A673 (cell line): ENCODE measurements around the gene ZSCAN5A. TPM values are rescaled to one million over a fixed set of nuclear protein-coding genes. Genes with fewer than 3 reads are reported as not detected.

Source experiments
- BruUV-seq: library from RNA; stranded (reverse); fragments of 400-500 nt; replicated peaks from 2 replicates; lab custom pipeline; 2021; lab: Mats Ljungman, UMichigan
- CTCF ChIA-PET: fragments of 300-600 bp; sonication (Branson Sonifier 250); formaldehyde crosslinking; loops from one replicate; lab custom pipeline; 2022; ENCODE audit warnings: antibody characterized with exemption; lab: Charles Lee
- POLR2A ChIA-PET: fragments of 300-600 bp; sonication (Branson Sonifier 250); formaldehyde crosslinking; loops from one replicate; lab custom pipeline; 2022; ENCODE audit warnings: antibody characterized with exemption; ENCODE audit not compliant: low non-redundant PET; lab: Charles Lee
- DNase-seq: peaks from one replicate; pipeline ENCODE4 v3.0.0-alpha.2; 2015; ENCODE audit warnings: low spot score
- H3K27ac ChIP-seq: fragments of 200-600 bp; sonication (generic); 2 replicates; pipeline ENCODE4 v1.5.1; 2016; ENCODE audit warnings: mixed run types, low read depth, mild to moderate bottlenecking, mixed read lengths, antibody characterized with exemption, low read length; ENCODE audit not compliant: poor library complexity, severe bottlenecking
- H3K27me3 ChIP-seq: fragments of 200-600 bp; sonication (generic); replicated peaks from 2 replicates; pipeline ENCODE4 v1.6.1; 2017; ENCODE audit warnings: mixed run types, low read depth, mild to moderate bottlenecking, mixed read lengths, antibody characterized with exemption, low read length; ENCODE audit not compliant: insufficient read depth, poor library complexity
- H3K36me3 ChIP-seq: fragments of 200-600 bp; sonication (generic); 2 replicates; pipeline ENCODE4 v1.6.1; 2016; ENCODE audit warnings: mixed run types, mild to moderate bottlenecking, mixed read lengths, antibody characterized with exemption, low read length; ENCODE audit not compliant: insufficient read depth, poor library complexity, severe bottlenecking
- H3K4me1 ChIP-seq: fragments of 200-600 bp; sonication (generic); 2 replicates; pipeline ENCODE4 v1.6.1; 2017; ENCODE audit warnings: mixed run types, mild to moderate bottlenecking, mixed read lengths, antibody characterized with exemption, low read length; ENCODE audit not compliant: insufficient read depth, poor library complexity, severe bottlenecking
- H3K4me3 ChIP-seq: fragments of 200-600 bp; sonication (generic); 2 replicates; pipeline ENCODE4 v1.5.1; 2016; ENCODE audit warnings: low read depth, mixed run types, mild to moderate bottlenecking, mixed read lengths, low read length; ENCODE audit not compliant: poor library complexity, severe bottlenecking
- H3K9me3 ChIP-seq: fragments of 200-600 bp; sonication (generic); 2 replicates; pipeline ENCODE4 v1.6.1; 2016; ENCODE audit warnings: mixed run types, low read depth, mild to moderate bottlenecking, mixed read lengths, antibody characterized with exemption, low read length; ENCODE audit not compliant: poor library complexity, severe bottlenecking
- EZH2 ChIP-seq: fragments of 200-600 bp; sonication (generic); IDR thresholded peaks from 2 replicates; pipeline ENCODE4 v1.6.1; 2017; ENCODE audit warnings: borderline replicate concordance, low read depth, mild to moderate bottlenecking, mixed read lengths, antibody characterized with exemption, low read length; ENCODE audit not compliant: poor library complexity, severe bottlenecking
- intact Hi-C: fragments of 100-400 bp; cut with micrococcal nuclease; formaldehyde crosslinking; loops from one replicate; pipeline ENCODE4 v1.10.0; 2022; ENCODE audit not compliant: unreplicated experiment
- total RNA-seq: library from RNA; stranded (reverse); gene quantifications from 2 replicates; pipeline ENCODE4 v1.2.3, GENCODE V29; 2021
- TF ChIP-seq, protein P1 (sequence below): fragments of 300-800, 200-600 bp; sonication (generic); conservative IDR thresholded peaks from 2 replicates; pipeline ENCODE4 v1.5.1; 2017; ENCODE audit warnings: low read depth, mild to moderate bottlenecking, antibody characterized with exemption, low read length, moderate library complexity, mixed read lengths

Gene ZSCAN5A
- total RNA-seq, 1 experiment from 2014 or later, result 18.8 TPM

GRCh38 chr19:56271151-56271550, 43.5 kb downstream of the ZSCAN5A start:
- intact Hi-C loops, result no loop called here
- POLR2A ChIA-PET, result no interaction called here
- BruUV-seq, result no TSS peak

GRCh38 chr19:56270676-56271075, 44.0 kb downstream of the ZSCAN5A start:
- POLR2A ChIA-PET, result interaction anchor here (0.6 kb wide), 1 partner anchor 646 kb away, joined by 4 read pairs; the partner anchor contains the start of gene ZNF784
- Histone ChIP-seq H3K4me3 (no peak overlapping the region), H3K4me1 (no peaks in the 10 kb centered on the region), H3K27me3 (no peaks in the 10 kb centered on the region), H3K36me3 (no peaks in the 10 kb centered on the region), H3K9me3 (no peaks in the 10 kb centered on the region), H3K27ac (no peak overlapping the region)
- CTCF ChIA-PET, result no interaction called here
- no TSS peak for BruUV-seq
- TF ChIP-seq, protein P1, sequence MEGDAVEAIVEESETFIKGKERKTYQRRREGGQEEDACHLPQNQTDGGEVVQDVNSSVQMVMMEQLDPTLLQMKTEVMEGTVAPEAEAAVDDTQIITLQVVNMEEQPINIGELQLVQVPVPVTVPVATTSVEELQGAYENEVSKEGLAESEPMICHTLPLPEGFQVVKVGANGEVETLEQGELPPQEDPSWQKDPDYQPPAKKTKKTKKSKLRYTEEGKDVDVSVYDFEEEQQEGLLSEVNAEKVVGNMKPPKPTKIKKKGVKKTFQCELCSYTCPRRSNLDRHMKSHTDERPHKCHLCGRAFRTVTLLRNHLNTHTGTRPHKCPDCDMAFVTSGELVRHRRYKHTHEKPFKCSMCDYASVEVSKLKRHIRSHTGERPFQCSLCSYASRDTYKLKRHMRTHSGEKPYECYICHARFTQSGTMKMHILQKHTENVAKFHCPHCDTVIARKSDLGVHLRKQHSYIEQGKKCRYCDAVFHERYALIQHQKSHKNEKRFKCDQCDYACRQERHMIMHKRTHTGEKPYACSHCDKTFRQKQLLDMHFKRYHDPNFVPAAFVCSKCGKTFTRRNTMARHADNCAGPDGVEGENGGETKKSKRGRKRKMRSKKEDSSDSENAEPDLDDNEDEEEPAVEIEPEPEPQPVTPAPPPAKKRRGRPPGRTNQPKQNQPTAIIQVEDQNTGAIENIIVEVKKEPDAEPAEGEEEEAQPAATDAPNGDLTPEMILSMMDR, result no peak
- TF ChIP-seq EZH2, result no peak
- DNase-seq, result no peak
- intact Hi-C loops, result no loop called here

More at GRCh38 chr19:56271151-56271550, 43.5 kb downstream of the ZSCAN5A start:
- no peaks in the 10 kb centered on the region for H3K36me3 ChIP-seq
- H3K4me3 ChIP-seq, result no peak overlapping the region
- CTCF ChIA-PET, result no interaction called here
- no peak for TF ChIP-seq EZH2
- TF ChIP-seq, protein P1, result no peak
- H3K27ac ChIP-seq, result no peak overlapping the region
- DNase-seq, result no peak
- H3K27me3 ChIP-seq, result no peaks in the 10 kb centered on the region
- no peaks in the 10 kb centered on the region for H3K9me3 ChIP-seq
- H3K4me1 ChIP-seq, result no peaks in the 10 kb centered on the region

DNA sequence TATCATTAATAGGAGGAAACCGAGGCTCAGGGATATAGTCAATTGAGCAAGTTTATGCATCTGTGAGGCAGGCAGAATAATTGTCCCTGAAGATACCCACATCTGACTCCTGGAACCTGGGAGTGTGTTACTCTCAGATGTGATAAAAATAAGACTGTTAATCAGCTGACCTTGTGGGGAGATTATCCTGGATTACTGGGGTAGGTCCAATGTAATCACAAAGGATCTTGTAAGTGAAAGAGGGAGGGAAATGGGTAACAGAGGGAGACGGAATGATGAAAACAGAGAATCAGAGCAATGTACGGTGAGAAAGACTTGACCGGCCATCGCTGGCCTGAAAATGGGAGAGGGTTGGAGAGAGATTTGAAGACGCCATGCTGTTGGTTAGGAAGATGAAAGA, 45.3 kb downstream of the ZSCAN5A start:
- Histone ChIP-seq H3K27me3 (no peaks in the 10 kb centered on the region), H3K4me3 (no peak overlapping the region), H3K27ac (no peak overlapping the region), H3K4me1 (no peaks in the 10 kb centered on the region), H3K36me3 (no peaks in the 10 kb centered on the region), H3K9me3 (no peaks in the 10 kb centered on the region)
- POLR2A ChIA-PET, result no interaction called here
- DNase-seq, result no peak
- intact Hi-C loops, result no loop called here
- CTCF ChIA-PET, result no interaction called here
- BruUV-seq, result no TSS peak
- TF ChIP-seq, protein P1, result no peak
- no peak for TF ChIP-seq EZH2
